H1 (cell line): Measurements from ENCODE around the gene ZFAND2B. TPM values are rescaled to one million over a fixed set of nuclear protein-coding genes. Genes with fewer than 3 reads are reported as not detected.

ENCODE experiments used
- CTCF ChIA-PET: fragments of 300-600 bp; sonication (Branson Sonifier 250); formaldehyde crosslinking; loops from one replicate; lab custom pipeline; 2021; ENCODE audit not compliant: partially characterized antibody; lab: Charles Lee
- POLR2A ChIA-PET: fragments of 300-600 bp; sonication (Branson Sonifier 250); formaldehyde crosslinking; loops from one replicate; lab custom pipeline; 2021; ENCODE audit warnings: inconsistent platforms; ENCODE audit not compliant: partially characterized antibody; lab: Charles Lee
- DNase-seq, 2 experiments: peaks; one replicate each; pipeline versions ENCODE4 v3.0.0 to v3.0.0-alpha.2; 2010 to 2022; ENCODE audit warnings: low spot score in 2 of 2, low read depth in 1 of 2, mixed read lengths in 1 of 2
- FAIRE-seq: peaks from 2 replicates; lab custom pipeline; 2011; peaks lifted over from hg19 to GRCh38; lab: Jason Lieb, UNC
- H2AFZ ChIP-seq: 2 replicates; pipeline ENCODE4 v1.8.1; 2012; ENCODE audit warnings: low read length, inconsistent platforms
- H2AK5ac ChIP-seq: 2 replicates; pipeline ENCODE4 v1.6.1; 2013; ENCODE audit warnings: low read depth, low read length
- H2BK120ac ChIP-seq: replicated peaks from 2 replicates; pipeline ENCODE3; 2013; ENCODE audit warnings: low read depth, low read length, inconsistent platforms
- H2BK12ac ChIP-seq: 2 replicates; pipeline ENCODE4 v1.6.1; 2013; ENCODE audit warnings: low read depth, low read length
- H2BK15ac ChIP-seq: 2 replicates; pipeline ENCODE4 v1.6.1; 2013; ENCODE audit warnings: low read length
- H2BK20ac ChIP-seq: 2 replicates; pipeline ENCODE4 v1.6.1; 2013; ENCODE audit warnings: low read length
- H2BK5ac ChIP-seq: 2 replicates; pipeline ENCODE4 v1.6.1; 2013; ENCODE audit warnings: low read depth, low read length
- H3K14ac ChIP-seq: 2 replicates; pipeline ENCODE4 v1.6.1; 2013; ENCODE audit warnings: inconsistent platforms; ENCODE audit not compliant: insufficient read length
- H3K18ac ChIP-seq: 2 replicates; pipeline ENCODE4 v1.6.1; 2013; ENCODE audit warnings: low read length; ENCODE audit errors: extremely low read depth
- H3K23ac ChIP-seq: 2 replicates; pipeline ENCODE4 v1.6.1; 2013; ENCODE audit warnings: inconsistent platforms; ENCODE audit not compliant: insufficient read length
- H3K23me2 ChIP-seq: 2 replicates; pipeline ENCODE4 v1.6.1; 2013; ENCODE audit warnings: low read depth, low read length
- H3K27ac ChIP-seq: 2 replicates; pipeline ENCODE4 v1.6.1; 2011; ENCODE audit warnings: low read depth, low read length, inconsistent platforms
- H3K27me3 ChIP-seq, 4 experiments: replicated peaks in 1 of 4; 1 replicate in 1 of 4; 2 replicates in 3 of 4; pipeline versions ENCODE4 v1.6.1 to v1.8.1; 2011 to 2013; ENCODE audit warnings: low read length in 3 of 4, mild to moderate bottlenecking in 3 of 4, inconsistent platforms in 2 of 4, mixed read lengths in 2 of 4, moderate library complexity in 1 of 4; ENCODE audit not compliant: control insufficient read depth in 3 of 4, insufficient read depth in 3 of 4; ENCODE audit errors: extremely low read depth in 1 of 4
- H3K36me3 ChIP-seq, 4 experiments: 2 replicates each; pipeline versions ENCODE4 v1.6.1 to v1.8.1; 2011 to 2013; ENCODE audit warnings: mild to moderate bottlenecking in 4 of 4, low read length in 3 of 4, moderate library complexity in 2 of 4, control low read depth in 1 of 4, inconsistent platforms in 1 of 4; ENCODE audit not compliant: insufficient read depth in 4 of 4, control insufficient read depth in 2 of 4
- H3K4ac ChIP-seq: replicated peaks from 2 replicates; pipeline ENCODE3; 2013; ENCODE audit warnings: low read length, low read depth, mixed read lengths, inconsistent platforms; ENCODE audit not compliant: insufficient read length
- H3K4me1 ChIP-seq, 4 experiments: replicated peaks in 1 of 4; 1 replicate in 1 of 4; 2 replicates in 3 of 4; pipeline versions ENCODE4 v1.6.1 to v1.8.1; 2011 to 2013; ENCODE audit warnings: low read length in 3 of 4, inconsistent platforms in 2 of 4, mixed read lengths in 1 of 4; ENCODE audit not compliant: insufficient read depth in 4 of 4, control insufficient read depth in 3 of 4
- H3K4me2 ChIP-seq, 2 experiments: 2 replicates each; pipeline versions ENCODE4 v1.6.1 to v1.8.1; 2011 to 2013; ENCODE audit warnings: low read depth in 2 of 2, low read length in 2 of 2, control low read depth in 1 of 2, inconsistent platforms in 1 of 2, mild to moderate bottlenecking in 1 of 2; ENCODE audit not compliant: insufficient read depth in 1 of 2
- H3K4me3 ChIP-seq, 4 experiments: fragments of 200-600, 300-600 bp in 1 of 4; sonication (generic), shearing (Covaris generic), sonication (Bioruptor Twin) in 1 of 4; 2 replicates each; pipeline versions ENCODE4 v1.5.1 to v1.8.1; 2011 to 2016; ENCODE audit warnings: low read length in 4 of 4, low read depth in 3 of 4, control low read depth in 2 of 4, inconsistent platforms in 2 of 4, mild to moderate bottlenecking in 2 of 4, mixed read lengths in 1 of 4, moderate library complexity in 1 of 4; ENCODE audit not compliant: insufficient read depth in 2 of 4; ENCODE audit errors: extremely low read depth in 1 of 4
- H3K56ac ChIP-seq: replicated peaks from 2 replicates; pipeline ENCODE3; 2013; ENCODE audit warnings: low read depth, mild to moderate bottlenecking, mixed read lengths, low read length, inconsistent platforms; ENCODE audit not compliant: insufficient read length
- H3K79me1 ChIP-seq: 2 replicates; pipeline ENCODE4 v1.6.1; 2013; ENCODE audit warnings: low read depth, low read length, control low read depth
- H3K79me2 ChIP-seq, 2 experiments: 2 replicates each; pipeline versions ENCODE4 v1.6.1 to v1.8.1; 2012 to 2013; ENCODE audit warnings: low read length in 2 of 2, mild to moderate bottlenecking in 2 of 2, inconsistent platforms in 1 of 2; ENCODE audit not compliant: insufficient read depth in 2 of 2, control insufficient read depth in 1 of 2
- H3K9ac ChIP-seq, 4 experiments: replicated peaks in 1 of 4; 1 replicate in 1 of 4; 2 replicates in 3 of 4; pipeline versions ENCODE4 v1.6.1 to v1.8.1; 2011 to 2013; ENCODE audit warnings: low read depth in 3 of 4, low read length in 3 of 4, control low read depth in 2 of 4, mild to moderate bottlenecking in 2 of 4, moderate library complexity in 2 of 4, inconsistent platforms in 1 of 4; ENCODE audit errors: extremely low read depth in 1 of 4
- H3K9me3 ChIP-seq, 2 experiments: 2 replicates each; pipeline versions ENCODE4 v1.6.1 to v1.8.1; 2012 to 2013; ENCODE audit warnings: mild to moderate bottlenecking in 2 of 2, moderate library complexity in 2 of 2, control low read depth in 1 of 2, inconsistent platforms in 1 of 2, low read depth in 1 of 2, low read length in 1 of 2, mixed read lengths in 1 of 2; ENCODE audit not compliant: insufficient read depth in 2 of 2
- H4K20me1 ChIP-seq, 2 experiments: replicated peaks in 1 of 2; 2 replicates each; pipeline versions ENCODE3 to v1.8.1; 2011 to 2013; ENCODE audit warnings: inconsistent platforms in 2 of 2, low read length in 2 of 2, mild to moderate bottlenecking in 1 of 2; ENCODE audit not compliant: insufficient read depth in 2 of 2, control insufficient read depth in 1 of 2
- H4K5ac ChIP-seq: 2 replicates; pipeline ENCODE4 v1.6.1; 2013; ENCODE audit warnings: low read length, low read depth, mixed read lengths, inconsistent platforms; ENCODE audit not compliant: insufficient read length
- H4K8ac ChIP-seq: 2 replicates; pipeline ENCODE4 v1.8.0; 2013; ENCODE audit warnings: mild to moderate bottlenecking, moderate library complexity, low read length, inconsistent platforms; ENCODE audit not compliant: insufficient read depth; ENCODE audit errors: extremely low read depth
- H4K91ac ChIP-seq: replicated peaks from 2 replicates; pipeline ENCODE3; 2013; ENCODE audit warnings: low read length, mixed read lengths, inconsistent platforms; ENCODE audit not compliant: insufficient read length
- BCL11A ChIP-seq, 2 experiments: IDR thresholded peaks; one replicate each; pipeline ENCODE4 v1.6.1; 2011; ENCODE audit warnings: low read depth in 2 of 2, low read length in 2 of 2, mild to moderate bottlenecking in 2 of 2
- CHD1 ChIP-seq: IDR thresholded peaks from 2 replicates; pipeline ENCODE4 v1.6.1; 2012; ENCODE audit warnings: low read depth, low read length, improper control_type of control experiment
- EZH2 ChIP-seq: fragments of 200-600 bp; sonication (generic); IDR thresholded peaks from 2 replicates; pipeline ENCODE4 v1.7.1; 2012; ENCODE audit warnings: low read depth, mild to moderate bottlenecking, moderate library complexity, low read length, inconsistent platforms; ENCODE audit not compliant: severe bottlenecking
- JUN ChIP-seq: IDR thresholded peaks from 2 replicates; pipeline ENCODE4 v1.6.1; 2011; ENCODE audit warnings: low read depth, mild to moderate bottlenecking, improper control_type of control experiment, low read length
- JUND ChIP-seq: IDR thresholded peaks from 2 replicates; pipeline ENCODE4 v1.6.1; 2011; ENCODE audit warnings: mild to moderate bottlenecking, improper control_type of control experiment, low read length
- RXRA ChIP-seq: IDR thresholded peaks from 2 replicates; pipeline ENCODE4 v1.6.1; 2011; ENCODE audit warnings: low read depth, mild to moderate bottlenecking, low read length, moderate library complexity; ENCODE audit not compliant: insufficient read depth
- SIN3A ChIP-seq, 2 experiments: IDR thresholded peaks in 1 of 2; conservative IDR thresholded peaks in 1 of 2; 2 replicates each; pipeline ENCODE4 v1.6.1; 2011 to 2012; ENCODE audit warnings: low read length in 2 of 2, improper control_type of control experiment in 1 of 2, low read depth in 1 of 2, mild to moderate bottlenecking in 1 of 2
- SP2 ChIP-seq: IDR thresholded peaks from 2 replicates; pipeline ENCODE4 v1.6.1; 2012; ENCODE audit warnings: mild to moderate bottlenecking, low read length, inconsistent platforms
- SP4 ChIP-seq: IDR thresholded peaks from 2 replicates; pipeline ENCODE4 v1.6.1; 2012; ENCODE audit warnings: low read length, inconsistent platforms
- ZNF274 ChIP-seq: IDR thresholded peaks from 2 replicates; pipeline ENCODE4 v1.7.0; 2012; ENCODE audit warnings: low read length, borderline replicate concordance; ENCODE audit errors: extremely low read depth
- WGBS, 2 experiments: shearing (Covaris generic) in 1 of 2; methylation state at CpG; one replicate each; pipeline versions ENCODE4 v1.1.6 to v1.1.7; 2013 to 2015; ENCODE audit warnings: low lambda C conversion rate in 2 of 2, mixed read lengths in 2 of 2, inconsistent platforms in 1 of 2, low coverage in 1 of 2, missing lambda C conversion rate in 1 of 2; ENCODE audit not compliant: insufficient replicate concordance in 2 of 2, insufficient coverage in 1 of 2, insufficient read length in 1 of 2; ENCODE audit errors: extremely low coverage in 1 of 2, missing lambda C conversion rate in 1 of 2; 5-methylcytosine and 5-hydroxymethylcytosine counted together
- polyA plus RNA-seq, 7 experiments: library from polyadenylated mRNA; depleted of rRNA in 3 of 7; stranded (reverse) in 5 of 7; unstranded in 2 of 7; fragments of >200 nt in 5 of 7; fragments of 200-250 nt in 2 of 7; gene quantifications; 1 replicate in 5 of 7; 2 replicates in 1 of 7; 4 replicates in 1 of 7; pipeline versions ENCODE4 v1.2.1 to v1.2.3, GENCODE V29; 2011 to 2013; ENCODE audit warnings: missing spikeins in 2 of 7, mixed read lengths in 2 of 7
- total RNA-seq: library from RNA; stranded (reverse); fragmentation: NEBNext Ultra II Directional; extraction: Animal tissue kit (Norgen Biotek cat#: 25700); gene quantifications from 2 replicates; pipeline ENCODE4 v1.2.1, GENCODE V29; 2021

ZFAND2B gene
- total and polyA plus RNA-seq, 2 of the 8 experiments (the other 6 are each of a cell fraction or from before 2014, with no cell fraction given), result 16.0 to 17.9 TPM

- peaks cover 16 to 43% (median 35%) of the 10 kb centered on the region in 4 experiments for H3K27me3 ChIP-seq
- H4K20me1 ChIP-seq, result peaks cover 0 to 2% of the 10 kb centered on the region in 2 experiments
- POLR2A ChIA-PET, result interaction anchor here (0.6 to 14.9 kb wide), 15 partner anchors 10 to 132 kb away, joined by 3 to 190 read pairs (median 7); partner anchors contain the start of genes ABCB6, ANKZF1, ATG9A and CNPPD1
- no peak overlapping the region for H2BK5ac ChIP-seq
- H3K27ac ChIP-seq, result no peak overlapping the region
- no peak overlapping the region for H3K56ac ChIP-seq
- H2BK12ac ChIP-seq, result 0 out of 2 replicates have a peak overlapping the region, but pooled peaks have one; percentile 35
- TF ChIP-seq SIN3A (conservative IDR thresholded peaks at IDR 0.05 in 1 of 2, IDR thresholded peaks at IDR 0.05 in 1 of 2; ENCODE audit: low read depth in 1 of 2, low read length in 2 of 2) (no peak), JUND (no peak), BCL11A (IDR thresholded peaks at IDR 0.05; ENCODE audit: low read depth in 2 of 2, low read length in 2 of 2) (no peak), CHD1 (no peak), SP4 (no peak), JUN (no peak), RXRA (no peak), SP2 (no peak), EZH2 (no peak), ZNF274 (no peak)
- TF ChIP-seq, all 59 proteins: peak for 0
- H4K5ac ChIP-seq, result no peak overlapping the region
- 71% methylated on average over 5 of the region's 5 CpGs; no CpG with 5 or more reads in 1 of the 2 experiments for WGBS, 2 experiments
- H3K79me2 ChIP-seq, result no peaks in the 10 kb centered on the region
- H2AK5ac ChIP-seq, result no peak overlapping the region; the same call in 1 of the 2 replicates
- peak overlapping the region in 1 of 4 experiments; percentile 64; a peak in 2 of 8 replicates for H3K4me3 ChIP-seq
- CTCF ChIA-PET, result interaction anchor here (0.7 to 6.6 kb wide), 14 partner anchors 9 to 115 kb away, joined by 3 to 118 read pairs (median 3); partner anchors contain the start of genes DNAJB2 and ZFAND2B
- H3K14ac ChIP-seq, result no peak overlapping the region
- DNase-seq, result no peak
- H2BK20ac ChIP-seq, result no peak overlapping the region
- peaks cover 0 to 9% (median 5%) of the 10 kb centered on the region in 4 experiments; a peak in 4 of 8 replicates for H3K36me3 ChIP-seq
- H4K91ac ChIP-seq, result no peak overlapping the region
- no peak overlapping the region for H3K23ac ChIP-seq
- peaks cover 5 to 14% (median 9%) of the 10 kb centered on the region in 4 experiments for H3K4me1 ChIP-seq
- no peak overlapping the region for H4K8ac ChIP-seq
- no peak overlapping the region for H2BK120ac ChIP-seq
- peaks cover 17% of the 10 kb centered on the region for H3K23me2 ChIP-seq
- H3K4ac ChIP-seq, result no peak overlapping the region
- no peak overlapping the region for H3K9ac ChIP-seq
- peak overlapping the region; percentile 23; the same call in 1 of the 2 replicates for H2BK15ac ChIP-seq
- H3K79me1 ChIP-seq, result peaks cover 2% of the 10 kb centered on the region; the same call in 1 of the 2 replicates
- no peaks in the 10 kb centered on the region for H3K9me3 ChIP-seq
- no peak overlapping the region for H2AFZ ChIP-seq
- H3K4me2 ChIP-seq, result peak overlapping the region; percentile 85 to 92
- no peak for FAIRE-seq
- H3K18ac ChIP-seq, result no peak overlapping the region
Observed at GRCh38 chr2:219252084-219252483, 45.5 kb downstream of the ZFAND2B start.
